Measurements from ENCODE around the gene SSBP3.

SSBP3 gene

GRCh38 chr1:54221113-54221834 lies 184.9 kb downstream of the SSBP3 start:
- no peak for DNase-seq (ENCODE audit: low spot score)

GRCh38 chr1:54220004-54220811 lies 186.0 kb downstream of the SSBP3 start:
- DNase-seq (ENCODE audit: low spot score): no peak

DNA sequence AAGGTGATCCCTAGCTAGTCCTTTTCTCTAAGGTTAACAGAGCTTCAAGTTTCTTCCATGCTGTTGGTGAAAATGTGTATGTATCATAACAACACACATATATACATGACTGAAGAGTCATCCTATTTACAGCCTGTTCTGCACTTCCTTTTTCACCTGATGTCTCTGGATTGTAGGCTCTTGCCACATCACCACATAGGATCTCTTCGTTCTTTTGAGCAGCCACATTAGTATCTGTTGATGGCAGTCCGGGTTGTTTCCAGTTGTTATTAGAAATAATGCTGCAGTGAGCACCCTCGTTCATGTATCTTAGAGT lies 186.5 kb downstream of the SSBP3 start:
- no peak for DNase-seq (ENCODE audit: low spot score)

DNA sequence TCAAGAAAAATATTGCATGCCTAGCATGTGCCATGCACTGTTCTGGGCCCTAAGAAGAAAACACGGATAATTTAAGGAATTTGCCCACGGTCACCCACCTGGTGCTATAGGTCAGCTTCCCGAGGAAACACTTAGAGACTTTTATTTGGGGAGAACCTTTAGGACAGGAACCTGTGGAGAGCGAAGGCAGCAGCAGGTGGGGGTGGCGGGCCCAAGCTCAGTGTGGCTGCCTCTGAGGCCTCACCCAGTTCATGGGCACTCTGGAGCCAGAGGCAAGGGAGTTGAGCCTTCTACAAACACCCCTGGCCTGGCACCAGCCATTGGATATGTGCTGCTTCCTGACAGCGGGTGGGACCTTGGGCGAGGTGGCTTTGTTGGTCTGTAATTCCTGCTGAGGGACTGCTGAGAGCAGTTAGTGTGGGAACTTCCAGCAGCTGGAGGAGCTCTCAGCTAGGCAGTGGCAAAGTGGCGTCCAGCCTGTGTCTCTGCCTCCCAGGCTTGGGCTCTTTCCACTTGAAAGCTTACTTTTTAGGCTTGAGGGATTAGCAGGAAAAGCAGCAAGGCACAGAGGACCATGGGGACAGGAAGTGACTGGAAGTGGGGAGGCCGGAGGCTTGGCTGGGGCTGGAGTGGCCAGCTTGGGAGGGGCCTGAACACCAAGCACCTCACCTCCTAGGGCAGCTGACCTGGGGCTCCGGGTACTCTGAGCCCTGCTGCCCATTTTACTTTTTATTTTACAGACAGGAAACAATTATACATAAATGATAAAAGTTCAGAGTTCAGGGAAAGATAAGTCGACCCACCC lies 187.1 kb downstream of the SSBP3 start:
- no peak for DNase-seq (ENCODE audit: low spot score)

DNA sequence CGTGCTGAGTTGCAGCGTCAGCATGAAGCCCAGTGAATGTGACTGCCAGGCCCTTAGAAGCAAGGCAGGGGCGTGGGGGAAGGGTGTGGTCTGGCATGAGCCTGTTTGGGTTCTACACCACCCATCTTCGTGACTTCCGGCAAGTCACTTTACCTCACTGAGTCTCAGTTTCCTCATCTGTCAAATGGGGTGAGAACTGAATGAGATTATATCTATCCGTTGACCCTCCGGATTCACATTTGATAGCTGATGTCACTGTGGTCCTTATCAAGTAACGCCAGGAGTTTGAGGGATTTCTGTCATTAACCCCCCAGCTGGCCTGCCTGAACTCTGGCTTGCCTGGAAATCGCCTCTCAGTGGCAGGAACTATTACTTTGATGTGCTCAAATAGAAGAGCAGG lies 190.7 kb downstream of the SSBP3 start:
- DNase-seq (ENCODE audit: low spot score): no peak

DNA sequence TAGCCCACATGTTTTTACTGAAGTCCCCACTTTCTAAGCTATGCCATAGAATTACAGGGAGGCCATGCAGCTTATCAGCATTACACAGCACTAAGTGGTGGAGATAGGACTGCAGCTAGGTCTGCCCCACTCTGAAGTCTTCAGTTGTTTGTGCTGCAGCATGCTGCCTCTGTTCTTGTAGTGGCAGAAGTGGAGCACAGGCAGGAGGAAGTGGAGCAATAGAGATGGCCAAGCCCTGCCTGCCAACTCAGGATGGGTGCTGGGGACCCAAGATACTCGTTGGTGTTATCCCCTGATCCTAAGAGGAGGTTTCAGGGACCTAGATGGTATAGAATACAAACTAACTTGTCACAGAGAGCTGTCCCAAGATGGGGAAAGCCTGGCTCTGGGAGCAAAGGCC lies 193.3 kb downstream of the SSBP3 start:
- no peak for DNase-seq (ENCODE audit: low spot score)

DNA sequence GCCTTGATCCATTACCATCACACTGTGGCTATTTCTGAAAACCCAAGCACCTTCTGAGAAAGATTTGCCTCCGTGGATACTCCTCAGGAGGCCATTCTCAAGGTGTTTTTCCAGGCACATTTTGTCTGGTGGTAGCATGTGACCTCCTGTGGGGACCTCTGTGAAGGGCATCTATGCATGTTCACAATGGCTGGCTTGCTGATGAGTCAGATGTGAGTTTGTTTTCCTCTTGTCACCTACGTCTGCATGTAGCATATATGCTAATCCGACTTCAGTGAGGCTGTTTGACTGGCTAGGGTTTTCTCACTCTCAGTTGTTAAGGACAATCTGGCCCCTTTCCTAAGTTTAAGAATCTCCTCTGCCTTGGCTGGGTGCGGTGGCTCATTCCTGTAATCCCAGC lies 198.3 kb downstream of the SSBP3 start:
- peak; percentile 47 for DNase-seq (ENCODE audit: low spot score)

DNA sequence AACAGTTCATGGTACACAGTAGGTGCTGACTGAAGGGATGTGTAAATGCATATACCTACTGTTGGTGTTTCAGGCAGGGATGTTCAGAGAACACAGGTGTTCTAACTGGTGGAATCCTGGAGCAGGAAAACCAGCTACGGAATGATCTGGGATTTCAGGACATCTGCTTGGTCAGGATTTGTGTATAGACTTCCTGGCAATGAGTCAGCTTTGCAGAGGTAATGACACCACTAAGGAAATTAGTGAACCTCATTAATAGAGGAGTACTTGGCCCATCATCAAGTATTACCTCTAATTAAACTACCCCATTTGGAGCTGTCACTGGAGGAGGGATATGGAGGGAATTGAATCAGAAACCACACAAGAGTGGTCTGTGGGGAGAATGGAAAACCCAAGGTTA lies 198.9 kb downstream of the SSBP3 start:
- DNase-seq (ENCODE audit: low spot score): peak; percentile 47

DNA sequence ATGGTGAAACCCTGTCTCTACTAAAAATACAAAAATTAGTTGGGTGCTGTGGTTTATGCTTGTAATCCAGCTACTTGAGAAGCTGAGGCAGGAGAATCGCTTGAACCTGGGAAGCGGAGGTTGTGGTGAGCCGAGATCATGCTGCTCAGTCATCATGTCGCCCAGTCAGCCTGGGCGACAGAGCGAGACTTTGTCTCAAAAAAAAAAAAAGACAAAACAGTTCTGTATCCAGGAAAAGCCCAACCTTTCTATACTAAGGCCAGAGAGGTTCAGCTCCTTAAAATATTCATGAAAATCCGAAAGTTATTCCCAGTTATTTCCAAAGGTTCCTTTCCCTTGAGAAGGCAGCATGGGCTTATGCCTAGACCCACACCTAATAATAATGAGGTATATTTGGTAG lies 202.0 kb downstream of the SSBP3 start:
- DNase-seq (ENCODE audit: low spot score): no peak

GRCh38 chr1:54200519-54200997 lies 205.6 kb downstream of the SSBP3 start:
- no peak for DNase-seq (ENCODE audit: low spot score)

DNA sequence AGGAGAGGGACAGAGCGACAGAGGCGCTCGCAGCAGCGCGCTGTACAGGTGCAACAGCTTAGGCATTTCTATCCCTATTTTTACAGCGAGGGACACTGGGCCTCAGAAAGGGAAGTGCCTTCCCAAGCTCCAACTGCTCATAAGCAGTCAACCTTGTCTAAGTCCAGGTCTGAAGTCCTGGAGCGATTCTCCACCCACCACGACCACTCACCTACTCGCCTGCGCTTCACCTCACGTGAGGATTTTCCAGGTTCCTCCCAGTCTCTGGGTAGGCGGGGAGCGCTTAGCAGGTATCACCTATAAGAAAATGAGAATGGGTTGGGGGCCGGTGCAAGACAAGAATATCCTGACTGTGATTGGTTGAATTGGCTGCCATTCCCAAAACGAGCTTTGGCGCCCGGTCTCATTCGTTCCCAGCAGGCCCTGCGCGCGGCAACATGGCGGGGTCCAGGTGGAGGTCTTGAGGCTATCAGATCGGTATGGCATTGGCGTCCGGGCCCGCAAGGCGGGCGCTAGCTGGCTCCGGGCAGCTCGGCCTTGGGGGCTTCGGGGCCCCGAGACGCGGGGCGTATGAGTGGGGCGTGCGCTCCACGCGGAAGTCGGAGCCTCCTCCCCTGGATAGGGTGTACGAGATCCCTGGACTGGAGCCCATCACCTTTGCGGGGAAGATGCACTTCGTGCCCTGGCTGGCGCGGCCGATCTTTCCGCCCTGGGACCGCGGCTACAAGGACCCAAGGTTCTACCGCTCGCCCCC lies 206.3 kb downstream of the SSBP3 start, which contains the start of the genes CYB5RL and MRPL37:
CYB5RL (minus strand) TSS at position 266 of the 754 bp plus-strand sequence. CDS start 4,414 bp downstream, outside the sequence.
MRPL37 (plus strand) TSS at position 403 of the 754 bp plus-strand sequence; CDS start at position 480, 77 bp downstream.
- peak; percentile 90 for DNase-seq (ENCODE audit: low spot score)

GRCh38 chr1:54199151-54199764 lies 206.9 kb downstream of the SSBP3 start:
- DNase-seq (ENCODE audit: low spot score): no peak

GRCh38 chr1:54193453-54193852 lies 212.7 kb downstream of the SSBP3 start:
- DNase-seq (ENCODE audit: low spot score): no peak

- DNase-seq (ENCODE audit: low spot score): no peak
These were observed 214.7 kb downstream of the SSBP3 start for GRCh38 chr1:54191525-54191924.

GRCh38 chr1:54190526-54190925 lies 215.7 kb downstream of the SSBP3 start:
- DNase-seq (ENCODE audit: low spot score): no peak

- no peak for DNase-seq (ENCODE audit: low spot score)
These were observed 217.9 kb downstream of the SSBP3 start for GRCh38 chr1:54188291-54188690.

DNA sequence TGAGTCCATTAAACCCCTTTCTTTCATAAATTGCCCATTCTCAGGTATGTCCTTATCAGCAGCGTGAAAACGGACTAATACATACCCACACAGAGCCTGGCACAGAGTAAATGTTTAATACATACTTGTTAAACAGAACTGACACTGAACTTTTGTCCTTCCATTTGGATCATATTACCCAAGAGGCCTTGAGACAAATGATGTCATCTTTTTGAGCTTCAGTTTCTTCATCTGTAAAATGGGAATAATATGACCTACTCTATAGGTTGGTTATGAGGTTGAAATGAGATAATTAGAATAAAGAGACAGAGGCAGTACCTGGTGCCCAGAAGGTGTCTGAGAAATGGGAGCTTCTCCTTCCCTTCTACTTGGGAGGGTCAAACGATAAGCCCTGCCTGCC lies 220.1 kb downstream of the SSBP3 start:
- no peak for DNase-seq (ENCODE audit: low spot score)

DNA sequence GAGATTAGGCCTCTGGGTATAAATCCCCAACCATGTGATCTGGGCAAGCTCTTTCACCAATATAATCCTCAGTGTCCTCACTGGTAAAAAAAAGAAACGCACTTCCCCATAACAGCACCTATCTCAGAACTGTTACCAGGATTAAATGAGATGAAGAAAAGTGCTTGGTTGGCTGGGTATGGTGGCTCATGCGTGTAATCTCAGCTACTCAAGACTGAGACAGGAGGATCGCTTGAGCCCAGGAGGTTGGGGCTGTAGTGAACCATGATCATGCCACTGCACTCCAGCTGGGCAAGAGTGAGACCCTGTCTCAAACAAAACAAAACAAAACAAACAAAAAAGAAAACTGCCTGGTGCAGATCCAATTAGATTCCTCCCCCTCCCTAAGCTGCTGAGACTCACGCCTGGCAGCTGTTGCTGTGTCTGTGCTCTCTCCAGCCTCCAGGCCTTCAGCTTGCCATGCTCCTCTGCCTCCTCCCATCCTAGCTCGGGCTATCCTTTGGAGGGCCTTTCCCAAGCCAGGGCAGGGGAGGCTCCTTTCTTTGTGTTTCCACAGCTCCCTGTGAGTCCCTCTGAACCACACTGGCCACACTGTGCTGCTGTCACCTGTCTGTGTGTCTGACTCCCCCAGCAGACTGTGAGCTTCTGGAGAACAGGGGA lies 225.4 kb downstream of the SSBP3 start:
- DNase-seq (ENCODE audit: low spot score): no peak

GRCh38 chr1:54178296-54179070 lies 227.7 kb downstream of the SSBP3 start:
- DNase-seq (ENCODE audit: low spot score): no peak

DNA sequence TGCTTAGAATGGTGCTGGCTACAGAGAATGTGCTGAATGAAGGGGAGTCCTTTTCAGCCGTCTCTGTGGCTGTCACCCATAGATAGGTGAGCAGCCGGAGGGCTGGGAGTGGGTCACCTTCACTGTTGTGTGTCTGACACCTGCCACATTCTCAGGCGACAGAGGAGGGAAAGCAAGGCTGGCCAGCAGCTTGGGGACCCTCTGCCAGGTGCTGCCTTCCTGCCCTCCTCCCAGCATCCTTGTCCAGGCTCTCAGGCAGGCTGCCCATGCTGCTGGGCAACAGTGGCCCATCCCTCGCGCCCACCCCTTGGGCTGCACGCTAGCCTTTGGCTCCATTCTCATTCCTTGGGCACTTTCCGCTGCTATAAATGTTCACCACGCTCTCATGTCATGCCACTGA lies 228.5 kb downstream of the SSBP3 start:
- DNase-seq (ENCODE audit: low spot score): no peak

All from kidney capillary endothelial cell (primary cell).